Large intestine (tissue), 3 donors: ENCODE results near the gene IFNL1. TPM values are rescaled to one million over a fixed set of nuclear protein-coding genes. Genes with fewer than 3 reads are reported as not detected.

Source experiments
- DNase-seq, 2 donors: peaks; one replicate each; pipeline versions ENCODE4 v3.0.0 to v3.0.0-alpha.2; 2013
- H3K27ac ChIP-seq: one replicate; pipeline ENCODE4 v1.5.1; 2013; ENCODE audit warnings: low read length
- H3K27me3 ChIP-seq: 2 replicates; pipeline ENCODE4 v1.6.1; 2013; ENCODE audit warnings: low read length; ENCODE audit not compliant: control insufficient read depth, insufficient read depth
- H3K36me3 ChIP-seq: 2 replicates; pipeline ENCODE4 v1.6.1; 2013; ENCODE audit warnings: low read length; ENCODE audit not compliant: control insufficient read depth, insufficient read depth
- H3K4me1 ChIP-seq: one replicate; pipeline ENCODE4 v1.6.1; 2013; ENCODE audit warnings: low read length; ENCODE audit not compliant: control insufficient read depth, insufficient read depth
- H3K4me3 ChIP-seq: one replicate; pipeline ENCODE4 v1.5.1; 2013; ENCODE audit warnings: low read length
- H3K9me3 ChIP-seq: one replicate; pipeline ENCODE4 v1.6.1; 2013; ENCODE audit warnings: mild to moderate bottlenecking, low read depth, low read length, moderate library complexity; ENCODE audit not compliant: control insufficient read depth
- WGBS: methylation state at CpG from one replicate; pipeline ENCODE4 v1.1.5; 2013; ENCODE audit warnings: low lambda C conversion rate; ENCODE audit not compliant: insufficient coverage; 5-methylcytosine and 5-hydroxymethylcytosine counted together
- polyA plus RNA-seq: library from polyadenylated mRNA; unstranded; fragments of 120-200 nt; gene quantifications from one replicate; pipeline ENCODE4 v1.2.1, GENCODE V29; 2013

IFNL1 gene
- polyA plus RNA-seq, 1 donor, result 0.06 TPM

GRCh38 chr19:39342647-39343305 lies 46.6 kb downstream of the IFNL1 start:
- H3K9me3 ChIP-seq, result no peaks in the 10 kb centered on the region
- no peaks in the 10 kb centered on the region for H3K27me3 ChIP-seq
- H3K36me3 ChIP-seq, result peaks cover 5% of the 10 kb centered on the region
- peak overlapping the region; percentile 97 for H3K4me3 ChIP-seq
- H3K27ac ChIP-seq, result no peak overlapping the region
- WGBS, result 33% methylated on average over 1 of the region's 51 CpGs
- H3K4me1 ChIP-seq, result peaks cover 19% of the 10 kb centered on the region
- DNase-seq, result peak in 1 of 2 donors; percentile 39

DNA sequence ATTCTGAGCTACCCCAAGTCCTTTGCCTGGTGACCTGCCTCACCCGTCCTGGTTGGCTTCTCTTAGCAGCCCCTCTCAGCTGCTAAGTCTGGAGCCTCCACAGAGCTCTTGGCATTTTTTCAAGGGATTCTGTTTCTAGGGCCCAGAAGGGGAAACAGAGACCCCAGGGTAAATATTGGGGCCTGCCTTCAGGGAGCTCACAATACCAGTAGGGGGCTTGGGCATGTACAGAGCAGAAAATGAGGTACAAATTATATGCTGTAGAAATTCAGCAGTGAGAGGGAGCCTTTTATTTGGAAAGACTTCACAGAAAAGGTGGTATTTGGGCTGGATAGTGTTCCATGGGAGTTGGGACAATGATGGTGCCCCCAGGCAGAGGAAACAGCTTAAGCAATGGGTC lies 49.7 kb downstream of the IFNL1 start:
- Histone ChIP-seq H3K4me3 (no peak overlapping the region), H3K4me1 (peaks cover 8% of the 10 kb centered on the region), H3K36me3 (peaks cover 23% of the 10 kb centered on the region), H3K27me3 (no peaks in the 10 kb centered on the region), H3K9me3 (no peaks in the 10 kb centered on the region), H3K27ac (no peak overlapping the region)
- no CpG with 5 or more reads among the region's 1 CpG for WGBS
- no peak for DNase-seq

DNA sequence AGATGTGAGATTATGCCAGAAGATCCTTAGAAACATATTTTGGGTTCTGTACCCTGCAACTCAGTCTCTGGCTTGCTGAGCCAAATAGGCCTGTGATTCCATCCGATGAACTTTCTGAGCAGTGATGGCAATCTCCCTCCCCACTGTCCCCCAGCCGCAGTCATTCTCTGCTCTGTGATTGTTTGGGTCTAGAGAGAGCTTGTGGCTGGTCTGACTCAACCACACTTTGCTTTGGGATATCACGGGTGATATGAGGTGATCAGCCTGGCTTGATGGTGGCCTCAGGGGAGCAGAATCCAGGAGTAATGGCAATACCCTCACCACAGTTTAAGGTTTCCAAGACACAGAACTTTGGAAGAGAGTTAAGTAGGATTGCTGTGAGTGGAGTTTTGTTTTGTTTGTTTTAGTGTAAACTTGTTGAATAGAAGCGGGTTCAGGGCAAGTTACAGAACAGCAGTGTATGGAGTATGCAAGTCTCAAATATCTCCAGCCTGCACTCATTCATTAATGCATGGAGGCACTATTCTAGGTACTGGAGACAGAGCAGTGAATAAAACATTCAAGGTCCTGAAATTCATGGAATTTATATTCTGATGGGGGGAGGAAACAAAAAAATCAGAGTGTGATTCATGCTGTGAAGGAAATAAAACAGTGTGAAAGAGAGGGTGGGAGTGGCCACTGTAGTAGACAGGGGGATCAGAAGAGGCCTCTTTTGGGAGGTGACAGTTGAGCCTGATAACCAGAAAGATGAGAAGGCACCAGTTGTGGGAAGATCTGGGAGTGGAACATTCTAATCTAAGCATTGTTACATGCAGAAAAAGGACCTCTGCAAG lies 51.3 kb downstream of the IFNL1 start:
- Histone ChIP-seq H3K27me3 (no peaks in the 10 kb centered on the region), H3K9me3 (no peaks in the 10 kb centered on the region), H3K4me1 (peaks cover 7% of the 10 kb centered on the region), H3K36me3 (peaks cover 31% of the 10 kb centered on the region), H3K4me3 (no peak overlapping the region), H3K27ac (no peak overlapping the region)
- DNase-seq, result no peak
- WGBS, result no CpG with 5 or more reads among the region's 4 CpGs

Other genes starting within 250 kb of the IFNL1 start
- 1.5 TPM for gene ACP7, start 212.0 kb upstream of the IFNL1 start, polyA plus RNA-seq
- 59.6 TPM for gene PAK4, start 170.6 kb upstream of the IFNL1 start, polyA plus RNA-seq
- gene NCCRP1, start 99.4 kb upstream of the IFNL1 start, polyA plus RNA-seq, result 0.33 TPM
- gene SYCN, start 92.1 kb upstream of the IFNL1 start, polyA plus RNA-seq, result not detected
- not detected for gene IFNL3, start 51.4 kb upstream of the IFNL1 start, polyA plus RNA-seq
- gene IFNL4, start 47.6 kb upstream of the IFNL1 start, polyA plus RNA-seq, result 0.04 TPM
- gene IFNL2, start 28.0 kb upstream of the IFNL1 start, polyA plus RNA-seq, result not detected
- gene LRFN1, start 24.5 kb downstream of the IFNL1 start, polyA plus RNA-seq, result 1.3 TPM
- gene GMFG, start 39.6 kb downstream of the IFNL1 start, polyA plus RNA-seq, result 26.3 TPM
- 94.4 TPM for gene SAMD4B, start 46.0 kb downstream of the IFNL1 start, polyA plus RNA-seq
- 42.4 TPM for gene PAF1, start 94.7 kb downstream of the IFNL1 start, polyA plus RNA-seq
- 24.3 TPM for gene MED29, start 95.0 kb downstream of the IFNL1 start, polyA plus RNA-seq
- gene ZFP36, start 110.4 kb downstream of the IFNL1 start, polyA plus RNA-seq, result 419 TPM
- 21.1 TPM for gene PLEKHG2, start 116.3 kb downstream of the IFNL1 start, polyA plus RNA-seq
- 1,947 TPM for gene RPS16, start 139.5 kb downstream of the IFNL1 start, polyA plus RNA-seq
- gene SUPT5H, start 149.2 kb downstream of the IFNL1 start, polyA plus RNA-seq, result 119 TPM
- 62.7 TPM for gene TIMM50, start 184.4 kb downstream of the IFNL1 start, polyA plus RNA-seq
- gene DLL3, start 202.5 kb downstream of the IFNL1 start, polyA plus RNA-seq, result 0.90 TPM
- 0.19 TPM for gene SELENOV, start 218.7 kb downstream of the IFNL1 start, polyA plus RNA-seq
- gene EID2B, start 236.4 kb downstream of the IFNL1 start, polyA plus RNA-seq, result 2.0 TPM
- 11.2 TPM for gene EID2, start 243.8 kb downstream of the IFNL1 start, polyA plus RNA-seq